Stimulated activated naive CD8-positive, alpha-beta T cell treated with anti-CD3 and anti-CD28 coated beads, Interleukin-15, Interleukin-2, amounts not matched to agents 100 U/mL and 50 U/mL, for 24 hours (primary cell): ENCODE measurements around the gene CDC25B.
"Not testable (repeated sequence)": the region's sequence is repeated elsewhere in the genome, so short reads cannot be mapped to it uniquely, and the experiment has no call there.

Experiments used
- ATAC-seq: fragments of 150-1000 bp; cut with Tn5 transposase; one replicate; pipeline ENCODE4 v1.10.0; 2021
- DNase-seq: peaks from one replicate; pipeline ENCODE4 v3.0.0; 2021

Gene CDC25B

GRCh38 chr20:3785240-3786125 lies 10.6 kb upstream of the CDC25B start:
- no peak for ATAC-seq
- no peak for DNase-seq

GRCh38 chr20:3786126-3786484 lies 10.0 kb upstream of the CDC25B start:
- DNase-seq (peak; percentile 54), ATAC-seq (peak; percentile 9)

- ATAC-seq (peak; percentile 93), DNase-seq (peak; percentile 97)
Measured at GRCh38 chr20:3786665-3787323, 9.3 kb upstream of the CDC25B start, which contains the start of gene CENPB. Gene CENPB, minus strand, starts transcription at chr20:3786740. Its CDS starts 257 bp downstream, at chr20:3786483.

- DNase-seq (no peak), ATAC-seq (no peak)
Measured at GRCh38 chr20:3787324-3788014, 8.6 kb upstream of the CDC25B start.

GRCh38 chr20:3788685-3789155 lies 7.4 kb upstream of the CDC25B start:
- no peak for ATAC-seq
- no peak for DNase-seq

- DNase-seq, ATAC-seq: not testable (repeated sequence)
Measured at GRCh38 chr20:3789201-3789600, 6.9 kb upstream of the CDC25B start.

- not testable (repeated sequence) for DNase-seq, ATAC-seq
Measured at GRCh38 chr20:3794168-3794567, 1.9 kb upstream of the CDC25B start.

- no peak for ATAC-seq
Measured at GRCh38 chr20:3794701-3795420, 1.2 kb upstream of the CDC25B start.

GRCh38 chr20:3796477-3797225 lies 541 bp downstream of the CDC25B start:
- ATAC-seq (no peak), DNase-seq (no peak)

More at GRCh38 chr20:3794701-3795420, 1.2 kb upstream of the CDC25B start:
- no peak for DNase-seq

GRCh38 chr20:3797226-3797545 lies 1.1 kb downstream of the CDC25B start:
- DNase-seq (no peak), ATAC-seq (no peak)

GRCh38 chr20:3797592-3798372 lies 1.7 kb downstream of the CDC25B start:
- ATAC-seq (peak; percentile 41), DNase-seq (peak; percentile 60)

- DNase-seq (no peak), ATAC-seq (no peak)
Measured at GRCh38 chr20:3798373-3798768, 2.3 kb downstream of the CDC25B start.

- ATAC-seq (no peak), DNase-seq (no peak)
Measured at GRCh38 chr20:3798908-3799248, 2.8 kb downstream of the CDC25B start.

- DNase-seq: no peak
- ATAC-seq: no peak
Measured at GRCh38 chr20:3800256-3800877, 4.3 kb downstream of the CDC25B start.

GRCh38 chr20:3800878-3801260 lies 4.8 kb downstream of the CDC25B start:
- no peak for ATAC-seq
- no peak for DNase-seq

GRCh38 chr20:3801299-3801698 lies 5.2 kb downstream of the CDC25B start:
- DNase-seq: no peak
- ATAC-seq: no peak

GRCh38 chr20:3801846-3802245 lies 5.7 kb downstream of the CDC25B start:
- no peak for DNase-seq

GRCh38 chr20:3802524-3803239 lies 6.6 kb downstream of the CDC25B start:
- ATAC-seq (no peak), DNase-seq (no peak)

More at GRCh38 chr20:3801846-3802245, 5.7 kb downstream of the CDC25B start:
- no peak for ATAC-seq

- DNase-seq (no peak), ATAC-seq (no peak)
Measured at GRCh38 chr20:3803289-3803688, 7.2 kb downstream of the CDC25B start.

- no peak for ATAC-seq
Measured at GRCh38 chr20:3803854-3804253, 7.7 kb downstream of the CDC25B start.

More at GRCh38 chr20:3803854-3804253, 7.7 kb downstream of the CDC25B start:
- DNase-seq: no peak
